ENCODE results near the gene TRMT61A. TPM values are rescaled to one million over a fixed set of nuclear protein-coding genes. Genes with fewer than 3 reads are reported as not detected.

TRMT61A gene
- total RNA-seq, 2 donors from 2014 or later = 19.6 to 40.4 TPM

- H3K27me3 ChIP-seq (replicated peaks; ENCODE audit: insufficient read depth) = no peaks in the 10 kb centered on the region
- DNase-seq (ENCODE audit: low spot score) = no peak
- H3K36me3 ChIP-seq = no peaks in the 10 kb centered on the region
- no peak overlapping the region for H3K27ac ChIP-seq
- H3K9me3 ChIP-seq = no peaks in the 10 kb centered on the region
- no peak overlapping the region for H3K4me3 ChIP-seq
- 84% methylated on average over 11 of the region's 11 CpGs for WGBS
- intact Hi-C loops (cut with DNase I) = no loop called here
- no peaks in the 10 kb centered on the region for H3K4me1 ChIP-seq (replicated peaks)
- TF ChIP-seq POLR2AphosphoS5 (IDR thresholded peaks at IDR 0.05) = no peak
- TF ChIP-seq CTCF (IDR thresholded peaks at IDR 0.05) = no peak
- no peak for TF ChIP-seq POLR2A (IDR thresholded peaks at IDR 0.05)
These were observed 55.4 kb downstream of the TRMT61A start for GRCh38 chr14:103584326-103584915.

Small RNAs within 50 kb of the gene (small RNA-seq; reads per million reads assigned to genes)
- gene RNU4-68P = 0 reads per million in 2 donors
- 0 reads per million in 2 donors for gene RNU7-160P

Other genes starting within 250 kb of the TRMT61A start
- gene EIF5, start 195.0 kb upstream of the TRMT61A start, total RNA-seq = 100 to 1,000 TPM; 205 to 268 TPM
- gene MARK3, start 143.8 kb upstream of the TRMT61A start, total RNA-seq = 100 to 1,000 TPM in 1 of 2 donors, 10 to 100 TPM in 1; 51.5 to 115 TPM
- gene CKB, start 6.4 kb upstream of the TRMT61A start, total RNA-seq = 1,000 to 10,000 TPM; 1,199 to 1,838 TPM
- 10 to 100 TPM; 31.2 to 33.3 TPM for gene BAG5, start 33.5 kb downstream of the TRMT61A start, total RNA-seq
- gene COA8, start 33.8 kb downstream of the TRMT61A start, total RNA-seq = 10 to 100 TPM; 24.3 to 24.9 TPM
- 100 to 1,000 TPM; 168 to 287 TPM for gene KLC1, start 100.0 kb downstream of the TRMT61A start, total RNA-seq
- 10 to 100 TPM; 24.7 to 33.2 TPM for gene XRCC3, start 186.3 kb downstream of the TRMT61A start, total RNA-seq
- gene ZFYVE21, start 186.6 kb downstream of the TRMT61A start, total RNA-seq = 100 to 1,000 TPM; 162 to 215 TPM

Measured in prostate gland (tissue), 2 donors.